Neural crest cell (in vitro differentiated cells): Measurements from ENCODE around the gene RAB35. TPM values are rescaled to one million over a fixed set of nuclear protein-coding genes. Genes with fewer than 3 reads are reported as not detected.

ENCODE experiments used
- DNase-seq: peaks from one replicate; pipeline ENCODE4 v3.0.0; 2021; ENCODE audit warnings: low read depth, mixed read lengths, low spot score
- H3K27ac Mint-ChIP-seq: one replicate; pipeline ENCODE4 v1.8.0; 2021; ENCODE audit warnings: mild to moderate bottlenecking, mixed read lengths; ENCODE audit not compliant: unreplicated experiment
- H3K27me3 Mint-ChIP-seq: 2 replicates; pipeline ENCODE4 v1.8.0; 2021; ENCODE audit warnings: low read depth, mild to moderate bottlenecking, mixed read lengths
- H3K36me3 Mint-ChIP-seq: 2 replicates; pipeline ENCODE4 v1.8.0; 2021; ENCODE audit warnings: low read depth, mild to moderate bottlenecking, mixed read lengths
- H3K4me1 Mint-ChIP-seq: 2 replicates; pipeline ENCODE4 v1.8.0; 2021; ENCODE audit warnings: mixed read lengths
- H3K4me3 Mint-ChIP-seq: one replicate; pipeline ENCODE4 v1.8.0; 2021; ENCODE audit warnings: mild to moderate bottlenecking, mixed read lengths
- H3K9me3 Mint-ChIP-seq: 2 replicates; pipeline ENCODE4 v1.8.0; 2021; ENCODE audit warnings: mixed read lengths
- total RNA-seq: library from RNA; stranded (reverse); gene quantifications from 2 replicates; pipeline ENCODE4 v1.2.1, GENCODE V29; 2021
- TF ChIP-seq, protein P1 (sequence below): fragments of 200-600 bp; sonication (generic); conservative IDR thresholded peaks from 2 replicates; pipeline ENCODE4 v1.5.0; 2021; ENCODE audit warnings: antibody characterized with exemption, mild to moderate bottlenecking

The RAB35 gene
- total RNA-seq, 1 donor from 2014 or later, result 54.1 TPM

DNA sequence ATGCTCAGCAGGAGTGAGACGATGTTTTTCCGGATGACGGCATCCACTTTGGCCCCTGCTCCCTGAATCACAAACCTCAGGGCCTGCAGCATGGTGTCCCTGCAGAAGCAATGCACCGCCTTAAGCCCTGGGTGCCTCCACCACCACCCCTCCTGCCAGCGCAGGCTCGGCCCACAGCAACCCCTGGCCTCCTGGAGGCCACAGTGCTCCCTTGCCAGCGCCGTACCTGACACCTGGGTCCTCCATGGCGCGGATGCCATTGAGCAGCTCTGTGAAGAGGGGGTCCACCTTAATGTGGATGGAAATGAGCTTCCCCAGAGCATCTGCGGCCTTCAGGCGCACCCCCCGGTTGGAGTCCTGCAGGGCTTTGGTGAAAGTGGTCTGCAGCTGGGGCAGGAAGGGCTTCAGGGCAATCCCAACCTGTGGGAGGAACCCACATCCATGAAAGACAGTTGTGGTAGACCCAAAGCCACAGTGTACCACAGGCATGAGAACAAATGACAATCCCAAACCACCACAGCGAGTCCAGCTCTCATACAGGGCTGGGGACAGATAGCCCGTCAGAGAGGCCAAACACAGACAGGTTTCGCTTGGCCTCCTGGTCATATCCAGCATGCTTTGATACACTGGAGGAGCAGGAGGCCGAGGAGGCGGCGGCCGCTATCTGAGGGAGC, 17.9 kb upstream of the RAB35 start:
- Mint-ChIP-seq H3K4me3 (no peak overlapping the region), H3K27ac (no peak overlapping the region), H3K4me1 (no peaks in the 10 kb centered on the region), H3K27me3 (no peaks in the 10 kb centered on the region), H3K36me3 (peaks cover 11% of the 10 kb centered on the region), H3K9me3 (no peaks in the 10 kb centered on the region)
- no peak for DNase-seq
- TF ChIP-seq, protein P1, sequence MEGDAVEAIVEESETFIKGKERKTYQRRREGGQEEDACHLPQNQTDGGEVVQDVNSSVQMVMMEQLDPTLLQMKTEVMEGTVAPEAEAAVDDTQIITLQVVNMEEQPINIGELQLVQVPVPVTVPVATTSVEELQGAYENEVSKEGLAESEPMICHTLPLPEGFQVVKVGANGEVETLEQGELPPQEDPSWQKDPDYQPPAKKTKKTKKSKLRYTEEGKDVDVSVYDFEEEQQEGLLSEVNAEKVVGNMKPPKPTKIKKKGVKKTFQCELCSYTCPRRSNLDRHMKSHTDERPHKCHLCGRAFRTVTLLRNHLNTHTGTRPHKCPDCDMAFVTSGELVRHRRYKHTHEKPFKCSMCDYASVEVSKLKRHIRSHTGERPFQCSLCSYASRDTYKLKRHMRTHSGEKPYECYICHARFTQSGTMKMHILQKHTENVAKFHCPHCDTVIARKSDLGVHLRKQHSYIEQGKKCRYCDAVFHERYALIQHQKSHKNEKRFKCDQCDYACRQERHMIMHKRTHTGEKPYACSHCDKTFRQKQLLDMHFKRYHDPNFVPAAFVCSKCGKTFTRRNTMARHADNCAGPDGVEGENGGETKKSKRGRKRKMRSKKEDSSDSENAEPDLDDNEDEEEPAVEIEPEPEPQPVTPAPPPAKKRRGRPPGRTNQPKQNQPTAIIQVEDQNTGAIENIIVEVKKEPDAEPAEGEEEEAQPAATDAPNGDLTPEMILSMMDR, result no peak

DNA sequence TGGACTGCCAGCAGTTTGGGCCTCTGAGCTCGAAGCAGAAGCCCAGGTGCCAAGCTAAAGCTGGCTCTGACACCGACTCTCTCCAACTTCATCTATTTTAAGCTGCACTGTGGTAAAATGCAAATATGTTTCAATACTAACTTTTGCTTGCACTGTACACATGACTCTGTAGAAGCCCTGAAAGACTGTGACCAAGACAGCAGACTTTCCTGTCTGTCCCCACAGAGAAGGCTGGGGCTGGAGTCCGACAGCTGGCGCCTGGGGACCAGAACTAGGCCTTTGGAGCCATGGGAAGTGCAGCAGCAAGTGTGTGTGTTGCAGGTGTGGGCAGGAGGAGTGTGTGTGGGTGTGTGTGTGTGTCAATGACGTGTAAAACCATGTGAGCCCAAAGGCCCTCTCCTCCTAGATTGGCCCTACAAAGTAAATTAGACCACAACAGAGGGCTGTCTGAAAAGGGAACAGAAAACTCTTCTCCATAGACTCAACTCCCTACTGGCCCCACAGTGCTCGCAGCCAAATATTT, 16.4 kb upstream of the RAB35 start:
- H3K4me1 Mint-ChIP-seq, result no peaks in the 10 kb centered on the region
- H3K27me3 Mint-ChIP-seq, result no peaks in the 10 kb centered on the region
- no peak overlapping the region for H3K4me3 Mint-ChIP-seq
- H3K36me3 Mint-ChIP-seq, result peaks cover 11% of the 10 kb centered on the region
- TF ChIP-seq, protein P1, result no peak
- H3K27ac Mint-ChIP-seq, result no peak overlapping the region
- no peaks in the 10 kb centered on the region for H3K9me3 Mint-ChIP-seq
- no peak for DNase-seq

DNA sequence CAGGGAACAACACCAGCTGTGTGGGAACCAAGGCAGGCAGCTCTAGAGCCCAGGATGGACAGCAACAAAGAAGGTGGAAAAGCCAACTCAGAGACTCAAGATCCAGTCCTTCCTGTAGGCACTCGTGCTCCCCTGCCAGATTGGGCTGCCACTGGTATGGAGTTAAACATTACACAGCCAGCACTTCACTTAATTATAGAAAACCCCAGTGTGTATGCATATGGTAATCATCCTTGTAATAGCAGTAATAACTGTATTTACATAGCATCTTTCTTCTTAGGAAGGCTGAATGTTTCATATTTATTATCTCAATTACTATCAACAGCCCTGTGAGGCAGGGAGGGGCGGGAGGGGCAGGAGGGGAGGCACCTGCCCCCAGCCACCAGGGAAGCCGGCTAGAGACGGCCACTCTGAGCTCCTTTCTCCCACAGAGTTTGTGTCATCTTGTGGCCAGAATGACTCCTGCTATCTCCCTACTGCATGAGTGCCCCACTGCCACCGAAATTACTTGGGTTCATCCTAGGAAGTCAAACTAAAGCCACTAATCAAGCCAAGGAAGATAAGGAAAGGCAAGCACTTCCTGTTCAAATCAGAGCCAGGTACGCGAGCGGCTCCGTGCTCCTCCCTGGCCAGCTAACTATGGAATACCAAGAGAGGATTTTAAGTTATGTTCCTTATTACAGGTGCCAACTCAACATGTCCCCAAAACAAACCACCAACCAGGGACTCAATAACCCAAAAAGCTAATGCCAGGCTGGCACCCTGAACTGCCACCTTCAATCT, 15.7 kb upstream of the RAB35 start:
- no peaks in the 10 kb centered on the region for H3K4me1 Mint-ChIP-seq
- H3K36me3 Mint-ChIP-seq, result peaks cover 11% of the 10 kb centered on the region
- H3K27ac Mint-ChIP-seq, result no peak overlapping the region
- TF ChIP-seq, protein P1, result no peak
- no peak overlapping the region for H3K4me3 Mint-ChIP-seq
- no peak for DNase-seq
- no peaks in the 10 kb centered on the region for H3K9me3 Mint-ChIP-seq
- H3K27me3 Mint-ChIP-seq, result no peaks in the 10 kb centered on the region

DNA sequence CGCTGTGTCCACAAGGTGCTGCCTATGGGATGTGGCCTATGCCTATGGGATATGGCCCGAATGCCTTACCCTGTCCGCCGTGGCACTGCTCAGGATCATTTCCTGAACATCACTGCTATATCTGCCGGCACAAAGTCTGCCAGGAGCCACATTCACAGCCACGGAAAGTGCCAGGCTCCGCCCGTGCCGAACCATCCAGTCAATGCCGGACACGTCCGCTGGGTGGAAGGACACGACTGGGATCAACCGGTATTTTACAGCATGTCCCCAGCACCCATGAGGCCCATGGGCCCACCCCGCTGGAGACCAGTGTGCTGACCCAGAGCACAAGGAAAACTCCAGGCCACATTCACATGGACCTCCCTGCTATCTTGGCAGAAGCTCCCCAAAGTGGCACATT, 14.6 kb upstream of the RAB35 start:
- DNase-seq, result no peak
- H3K27me3 Mint-ChIP-seq, result no peaks in the 10 kb centered on the region

DNA sequence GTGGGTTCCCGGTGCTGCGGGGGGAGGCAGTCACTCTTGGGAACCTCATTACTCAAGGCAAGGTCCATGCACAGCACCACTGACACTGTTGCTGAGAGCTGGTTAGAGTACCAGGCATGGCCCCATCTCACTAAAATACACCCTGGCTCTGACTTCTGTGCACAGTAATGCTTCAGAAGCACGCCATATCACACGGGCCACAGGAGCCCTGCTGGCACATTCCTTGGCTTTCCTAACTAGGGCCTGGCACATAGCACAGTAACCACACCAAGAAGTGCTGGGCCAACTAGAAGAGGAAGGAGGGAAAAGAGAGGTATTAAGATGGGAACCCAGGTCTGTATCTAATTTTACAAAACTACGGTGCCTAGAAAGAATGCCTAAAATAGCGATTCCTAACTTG, 13.5 kb upstream of the RAB35 start:
- Mint-ChIP-seq H3K9me3 (no peaks in the 10 kb centered on the region), H3K36me3 (peaks cover 17% of the 10 kb centered on the region), H3K4me1 (peaks cover 5% of the 10 kb centered on the region), H3K27me3 (no peaks in the 10 kb centered on the region), H3K4me3 (no peak overlapping the region), H3K27ac (no peak overlapping the region)
- TF ChIP-seq, protein P1, result no peak
- no peak for DNase-seq

More for the DNA sequence above, 14.6 kb upstream of the RAB35 start:
- TF ChIP-seq, protein P1, result no peak
- no peaks in the 10 kb centered on the region for H3K9me3 Mint-ChIP-seq
- H3K4me1 Mint-ChIP-seq, result peaks cover 5% of the 10 kb centered on the region
- peaks cover 17% of the 10 kb centered on the region for H3K36me3 Mint-ChIP-seq
- no peak overlapping the region for H3K4me3 Mint-ChIP-seq
- H3K27ac Mint-ChIP-seq, result no peak overlapping the region
